WTC11 (cell line): ENCODE measurements around the gene EHD3. TPM values are rescaled to one million over a fixed set of nuclear protein-coding genes. Genes with fewer than 3 reads are reported as not detected.
A peak's percentile ranks its signal among the peaks of the same experiment; 100 is the strongest.

Experiments
- ATAC-seq: fragments of 200-7000 bp; cut with Tn5 transposase; 2 replicates; pipeline ENCODE4 v1.10.0; 2021; ENCODE audit warnings: mild to moderate bottlenecking, moderate library complexity
- CTCF ChIA-PET: fragments of 300-600 bp; sonication (Branson Sonifier 250); formaldehyde crosslinking; loops from one replicate; lab custom pipeline; 2021; ENCODE audit warnings: antibody characterized with exemption; lab: Charles Lee
- POLR2A ChIA-PET: fragments of 350-600 bp; sonication (Branson Sonifier 250); formaldehyde crosslinking; loops from one replicate; lab custom pipeline; 2021; ENCODE audit warnings: antibody characterized with exemption; lab: Charles Lee
- DNase-seq: peaks from one replicate; pipeline ENCODE4 v3.0.0; 2021; ENCODE audit warnings: low spot score
- H3K27ac Mint-ChIP-seq: 2 replicates; pipeline ENCODE4 v1.8.0; 2021; ENCODE audit warnings: mixed read lengths
- H3K27me3 Mint-ChIP-seq: 2 replicates; pipeline ENCODE4 v1.8.0; 2021; ENCODE audit warnings: low read depth, mild to moderate bottlenecking, moderate library complexity, mixed read lengths
- H3K36me3 Mint-ChIP-seq: 2 replicates; pipeline ENCODE4 v1.8.0; 2021; ENCODE audit warnings: mixed read lengths
- H3K4me1 Mint-ChIP-seq: 2 replicates; pipeline ENCODE4 v1.8.0; 2022; ENCODE audit warnings: mixed read lengths
- H3K4me3 Mint-ChIP-seq: 2 replicates; pipeline ENCODE4 v1.8.0; 2021; ENCODE audit warnings: mild to moderate bottlenecking, moderate library complexity, mixed read lengths
- H3K9me3 Mint-ChIP-seq: 2 replicates; pipeline ENCODE4 v1.8.0; 2021; ENCODE audit warnings: mixed read lengths
- CDX4 ChIP-seq: fragments of 250-450 bp; sonication (Bioruptor Pico); IDR thresholded peaks from 2 replicates; pipeline ENCODE4 v1.9.0; 2021; ENCODE audit warnings: moderate library complexity, mild to moderate bottlenecking, inconsistent platforms, borderline replicate concordance
- E2F5 ChIP-seq: sonication (generic); formaldehyde crosslinking; IDR thresholded peaks from 2 replicates; pipeline ENCODE4 v1.8.1; 2022; ENCODE audit warnings: mild to moderate bottlenecking, moderate library complexity, missing genetic modification reagents
- FOXP1 ChIP-seq: sonication (generic); formaldehyde crosslinking; IDR thresholded peaks from 2 replicates; pipeline ENCODE4 v1.8.0; 2022; ENCODE audit warnings: missing genetic modification reagents, mild to moderate bottlenecking, moderate library complexity, borderline replicate concordance
- GABPB1 ChIP-seq: sonication (generic); formaldehyde crosslinking; IDR thresholded peaks from 2 replicates; pipeline ENCODE4 v1.8.1; 2023; ENCODE audit warnings: mild to moderate bottlenecking, missing genetic modification reagents
- IRF1 ChIP-seq: sonication (generic); formaldehyde crosslinking; IDR thresholded peaks from 2 replicates; pipeline ENCODE4 v1.8.0; 2023; ENCODE audit warnings: missing genetic modification reagents
- MYBL2 ChIP-seq: sonication (generic); formaldehyde crosslinking; IDR thresholded peaks from 2 replicates; pipeline ENCODE4 v1.8.1; 2023; ENCODE audit warnings: mild to moderate bottlenecking, moderate library complexity, missing genetic modification reagents
- NFATC4 ChIP-seq: fragments of 250-450 bp; sonication (Bioruptor Pico); IDR thresholded peaks from 2 replicates; pipeline ENCODE4 v1.9.0; 2021; ENCODE audit warnings: mild to moderate bottlenecking
- PREB ChIP-seq: sonication (generic); formaldehyde crosslinking; IDR thresholded peaks from 2 replicates; pipeline ENCODE4 v1.8.1; 2022; ENCODE audit warnings: mild to moderate bottlenecking, missing genetic modification reagents, moderate library complexity, borderline replicate concordance
- RELA ChIP-seq: sonication (generic); formaldehyde crosslinking; IDR thresholded peaks from 2 replicates; pipeline ENCODE4 v1.8.1; 2022; ENCODE audit warnings: missing genetic modification reagents, mild to moderate bottlenecking, borderline replicate concordance
- SMAD4 ChIP-seq: sonication (generic); formaldehyde crosslinking; IDR thresholded peaks from 2 replicates; pipeline ENCODE4 v1.8.0; 2022; ENCODE audit warnings: mild to moderate bottlenecking, missing genetic modification reagents
- TCF7 ChIP-seq: sonication (generic); formaldehyde crosslinking; IDR thresholded peaks from 2 replicates; pipeline ENCODE4 v1.8.0; 2022; ENCODE audit warnings: mild to moderate bottlenecking, low read depth, missing genetic modification reagents, moderate library complexity
- ZNF219 ChIP-seq: sonication (generic); formaldehyde crosslinking; IDR thresholded peaks from 2 replicates; pipeline ENCODE4 v1.8.0; 2023; ENCODE audit warnings: missing genetic modification reagents, mild to moderate bottlenecking, borderline replicate concordance
- ZNF416 ChIP-seq: fragments of 250-450 bp; sonication (Bioruptor Pico); IDR thresholded peaks from 2 replicates; pipeline ENCODE4 v1.9.0; 2021; ENCODE audit warnings: mild to moderate bottlenecking, inconsistent platforms
- ZNF423 ChIP-seq: fragments of 250-450 bp; sonication (Bioruptor Pico); IDR thresholded peaks from 2 replicates; pipeline ENCODE4 v2.1.2; 2022; ENCODE audit warnings: mild to moderate bottlenecking, moderate library complexity
- total RNA-seq: library from RNA; stranded (reverse); gene quantifications from 3 replicates; pipeline ENCODE4 v1.2.3, GENCODE V29; 2021
- TF ChIP-seq, protein P1 (sequence below): sonication (generic); formaldehyde crosslinking; IDR thresholded peaks from 2 replicates; pipeline ENCODE4 v1.8.0; 2022; ENCODE audit warnings: mild to moderate bottlenecking, missing genetic modification reagents
- TF ChIP-seq, protein P2 (sequence below): fragments of 250-450 bp; sonication (Bioruptor Pico); IDR thresholded peaks from 2 replicates; pipeline ENCODE4 v1.9.0; 2021; ENCODE audit warnings: mild to moderate bottlenecking
- TF ChIP-seq, protein P3 (sequence below): sonication (generic); formaldehyde crosslinking; IDR thresholded peaks from 2 replicates; pipeline ENCODE4 v1.8.1; 2022; ENCODE audit warnings: low read depth, missing genetic modification reagents, borderline replicate concordance
- TF ChIP-seq, protein P4 (sequence below): fragments of 250-450 bp; sonication (Bioruptor Pico); conservative IDR thresholded peaks from 2 replicates; pipeline ENCODE4 v1.9.0; 2021; ENCODE audit warnings: mild to moderate bottlenecking

The EHD3 gene
- total RNA-seq, 1 experiment from 2014 or later, result 10.0 TPM

GRCh38 chr2:31190188-31190587 is 43.8 kb upstream of the EHD3 start (continued):
- TF ChIP-seq GABPB1 (CRISPR knock-in tag) (no peak), RELA (CRISPR knock-in tag) (no peak), E2F5 (CRISPR knock-in tag) (no peak)

- Mint-ChIP-seq H3K9me3 (no peaks in the 10 kb centered on the region), H3K36me3 (no peaks in the 10 kb centered on the region), H3K4me1 (peaks cover 11% of the 10 kb centered on the region), H3K4me3 (no peak overlapping the region), H3K27ac (no peak overlapping the region), H3K27me3 (peaks cover 6% of the 10 kb centered on the region; the same call in 1 of the 2 replicates)
- no peak for DNase-seq
- no peak for TF ChIP-seq ZNF219 (CRISPR knock-in tag)
- ChIA-PET CTCF (interaction anchor here (2.2 to 2.4 kb wide), 2 partner anchors 22 to 480 kb away, joined by 9 to 10 read pairs; no protein-coding TSS in a partner anchor), POLR2A (no interaction called here)
- no peak for ATAC-seq
Observed at GRCh38 chr2:31191931-31192330, 42.0 kb upstream of the EHD3 start.

GRCh38 chr2:31192396-31192795 is 41.6 kb upstream of the EHD3 start:
- peaks cover 11% of the 10 kb centered on the region for H3K4me1 Mint-ChIP-seq
- ATAC-seq, result no peak
- CTCF ChIA-PET, result interaction anchor here (2.1 to 2.3 kb wide), 2 partner anchors 22 to 481 kb away, joined by 9 to 14 read pairs; no protein-coding TSS in a partner anchor

DNA sequence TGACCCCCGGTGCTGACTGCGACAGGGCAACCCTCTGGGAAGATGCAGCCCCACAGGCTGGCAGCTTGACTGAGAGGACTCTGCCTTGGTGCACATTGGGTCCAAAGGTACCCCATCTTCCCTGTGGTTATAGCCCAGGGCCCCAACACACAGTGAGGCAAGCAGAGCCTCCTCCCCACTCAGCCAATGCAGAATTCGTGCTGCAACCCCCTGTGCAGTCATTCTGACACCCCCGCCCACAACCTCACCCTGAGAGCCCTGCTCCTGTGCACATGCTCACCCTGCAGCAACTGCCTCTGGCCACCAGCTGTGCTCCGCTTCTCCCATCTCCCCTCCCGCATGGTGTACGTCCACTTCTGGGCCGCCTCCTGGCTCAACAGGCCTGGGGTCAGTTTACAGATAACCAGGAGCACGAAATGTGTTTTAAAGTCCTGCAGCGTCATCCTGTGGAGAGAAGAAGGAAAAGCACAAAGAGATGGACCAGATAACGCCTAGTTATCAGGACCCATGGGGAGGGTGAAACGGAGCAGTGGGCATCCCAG is 41.0 kb upstream of the EHD3 start:
- H3K27ac Mint-ChIP-seq, result no peak overlapping the region
- no peaks in the 10 kb centered on the region for H3K36me3 Mint-ChIP-seq
- H3K4me3 Mint-ChIP-seq, result no peak overlapping the region
- H3K9me3 Mint-ChIP-seq, result no peaks in the 10 kb centered on the region
- peak; percentile 79 for ATAC-seq
- peak; percentile 21 for DNase-seq
- CTCF ChIA-PET, result interaction anchor here (0.6 to 2.3 kb wide), 8 partner anchors 23 to 481 kb away, joined by 3 to 14 read pairs (median 6); partner anchors contain the start of gene GALNT14
- H3K27me3 Mint-ChIP-seq, result peaks cover 4% of the 10 kb centered on the region; the same call in 1 of the 2 replicates
- POLR2A ChIA-PET, result no interaction called here
- H3K4me1 Mint-ChIP-seq, result peaks cover 11% of the 10 kb centered on the region
- no peak for TF ChIP-seq MYBL2 (CRISPR knock-in tag)
- TF ChIP-seq ZNF416 (CRISPR knock-in tag), result no peak
- TF ChIP-seq SMAD4 (CRISPR knock-in tag), result no peak
- no peak for TF ChIP-seq FOXP1 (CRISPR knock-in tag)
- TF ChIP-seq, protein P1, sequence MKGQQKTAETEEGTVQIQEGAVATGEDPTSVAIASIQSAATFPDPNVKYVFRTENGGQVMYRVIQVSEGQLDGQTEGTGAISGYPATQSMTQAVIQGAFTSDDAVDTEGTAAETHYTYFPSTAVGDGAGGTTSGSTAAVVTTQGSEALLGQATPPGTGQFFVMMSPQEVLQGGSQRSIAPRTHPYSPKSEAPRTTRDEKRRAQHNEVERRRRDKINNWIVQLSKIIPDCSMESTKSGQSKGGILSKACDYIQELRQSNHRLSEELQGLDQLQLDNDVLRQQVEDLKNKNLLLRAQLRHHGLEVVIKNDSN, result no peak
- no peak for TF ChIP-seq CDX4 (CRISPR knock-in tag)
- no peak for TF ChIP-seq PREB (CRISPR knock-in tag)
- no peak for TF ChIP-seq IRF1 (CRISPR knock-in tag)
- TF ChIP-seq, protein P2, sequence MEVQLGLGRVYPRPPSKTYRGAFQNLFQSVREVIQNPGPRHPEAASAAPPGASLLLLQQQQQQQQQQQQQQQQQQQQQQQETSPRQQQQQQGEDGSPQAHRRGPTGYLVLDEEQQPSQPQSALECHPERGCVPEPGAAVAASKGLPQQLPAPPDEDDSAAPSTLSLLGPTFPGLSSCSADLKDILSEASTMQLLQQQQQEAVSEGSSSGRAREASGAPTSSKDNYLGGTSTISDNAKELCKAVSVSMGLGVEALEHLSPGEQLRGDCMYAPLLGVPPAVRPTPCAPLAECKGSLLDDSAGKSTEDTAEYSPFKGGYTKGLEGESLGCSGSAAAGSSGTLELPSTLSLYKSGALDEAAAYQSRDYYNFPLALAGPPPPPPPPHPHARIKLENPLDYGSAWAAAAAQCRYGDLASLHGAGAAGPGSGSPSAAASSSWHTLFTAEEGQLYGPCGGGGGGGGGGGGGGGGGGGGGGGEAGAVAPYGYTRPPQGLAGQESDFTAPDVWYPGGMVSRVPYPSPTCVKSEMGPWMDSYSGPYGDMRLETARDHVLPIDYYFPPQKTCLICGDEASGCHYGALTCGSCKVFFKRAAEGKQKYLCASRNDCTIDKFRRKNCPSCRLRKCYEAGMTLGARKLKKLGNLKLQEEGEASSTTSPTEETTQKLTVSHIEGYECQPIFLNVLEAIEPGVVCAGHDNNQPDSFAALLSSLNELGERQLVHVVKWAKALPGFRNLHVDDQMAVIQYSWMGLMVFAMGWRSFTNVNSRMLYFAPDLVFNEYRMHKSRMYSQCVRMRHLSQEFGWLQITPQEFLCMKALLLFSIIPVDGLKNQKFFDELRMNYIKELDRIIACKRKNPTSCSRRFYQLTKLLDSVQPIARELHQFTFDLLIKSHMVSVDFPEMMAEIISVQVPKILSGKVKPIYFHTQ (CRISPR knock-in tag), result no peak
- TF ChIP-seq, protein P3, sequence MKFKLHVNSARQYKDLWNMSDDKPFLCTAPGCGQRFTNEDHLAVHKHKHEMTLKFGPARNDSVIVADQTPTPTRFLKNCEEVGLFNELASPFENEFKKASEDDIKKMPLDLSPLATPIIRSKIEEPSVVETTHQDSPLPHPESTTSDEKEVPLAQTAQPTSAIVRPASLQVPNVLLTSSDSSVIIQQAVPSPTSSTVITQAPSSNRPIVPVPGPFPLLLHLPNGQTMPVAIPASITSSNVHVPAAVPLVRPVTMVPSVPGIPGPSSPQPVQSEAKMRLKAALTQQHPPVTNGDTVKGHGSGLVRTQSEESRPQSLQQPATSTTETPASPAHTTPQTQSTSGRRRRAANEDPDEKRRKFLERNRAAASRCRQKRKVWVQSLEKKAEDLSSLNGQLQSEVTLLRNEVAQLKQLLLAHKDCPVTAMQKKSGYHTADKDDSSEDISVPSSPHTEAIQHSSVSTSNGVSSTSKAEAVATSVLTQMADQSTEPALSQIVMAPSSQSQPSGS, result no peak
- no peak for TF ChIP-seq TCF7 (CRISPR knock-in tag)

More at GRCh38 chr2:31192396-31192795, 41.6 kb upstream of the EHD3 start:
- H3K36me3 Mint-ChIP-seq, result no peaks in the 10 kb centered on the region
- POLR2A ChIA-PET, result no interaction called here
- no peak for DNase-seq
- TF ChIP-seq NFATC4 (CRISPR knock-in tag) (no peak), ZNF423 (CRISPR knock-in tag) (no peak)
- TF ChIP-seq, protein P4, sequence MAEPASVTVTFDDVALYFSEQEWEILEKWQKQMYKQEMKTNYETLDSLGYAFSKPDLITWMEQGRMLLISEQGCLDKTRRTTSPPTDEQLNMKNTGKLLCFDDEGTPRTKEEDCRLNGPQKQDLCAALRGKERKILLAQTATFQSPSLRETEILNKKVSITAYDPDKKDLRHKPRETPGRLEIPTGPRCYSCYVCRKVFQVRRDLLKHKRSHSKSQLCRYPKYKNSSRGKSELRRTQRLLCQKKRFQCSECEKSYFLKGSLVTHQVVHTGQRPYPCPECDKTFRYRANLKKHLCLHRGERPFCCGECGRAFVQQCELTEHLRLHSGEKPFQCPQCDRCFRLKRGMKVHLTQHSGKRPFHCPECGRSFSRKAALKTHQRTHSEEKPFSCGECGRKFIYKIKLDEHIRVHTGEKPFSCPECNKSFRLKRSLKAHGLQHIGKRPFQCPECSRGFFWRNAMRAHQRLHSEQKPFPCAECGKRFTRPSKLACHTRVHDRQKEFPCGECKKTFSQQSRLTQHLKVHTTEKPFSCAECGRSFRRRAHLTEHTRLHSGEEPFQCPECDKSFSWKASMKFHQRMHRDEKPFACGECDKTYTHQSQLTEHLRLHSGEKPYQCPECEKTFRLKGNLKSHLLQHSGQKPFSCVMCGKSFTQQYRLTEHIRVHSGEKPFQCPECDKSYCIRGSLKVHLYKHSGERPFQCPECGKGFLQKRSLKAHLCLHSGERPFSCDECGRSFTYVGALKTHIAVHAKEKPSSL (CRISPR knock-in tag), result no peak
- peaks cover 4% of the 10 kb centered on the region; the same call in 1 of the 2 replicates for H3K27me3 Mint-ChIP-seq
- no peak overlapping the region for H3K4me3 Mint-ChIP-seq
- H3K27ac Mint-ChIP-seq, result no peak overlapping the region
- no peaks in the 10 kb centered on the region for H3K9me3 Mint-ChIP-seq
